PC-9 (cell line): ENCODE data around the gene CCDC93. TPM values are rescaled to one million over a fixed set of nuclear protein-coding genes. Genes with fewer than 3 reads are reported as not detected.

Experiments used
- BruUV-seq: library from RNA; stranded (reverse); fragments of 400-500 nt; replicated peaks from 2 replicates; lab custom pipeline; 2021; lab: Mats Ljungman, UMichigan
- CTCF ChIA-PET: fragments of 300-600 bp; sonication (Branson Sonifier 250); formaldehyde crosslinking; loops from one replicate; lab custom pipeline; 2022; ENCODE audit warnings: antibody characterized with exemption; lab: Charles Lee
- POLR2A ChIA-PET: fragments of 300-600 bp; sonication (Branson Sonifier 250); formaldehyde crosslinking; loops from one replicate; lab custom pipeline; 2022; ENCODE audit warnings: antibody characterized with exemption; ENCODE audit not compliant: unreplicated experiment; lab: Charles Lee
- DNase-seq, 2 experiments: peaks; one replicate each; pipeline versions ENCODE4 v3.0.0 to v3.0.0-alpha.2; 2015 to 2022; ENCODE audit warnings: mixed read lengths in 1 of 2
- H2AFZ ChIP-seq: fragments of 200-600 bp; sonication (generic); 2 replicates; pipeline ENCODE4 v1.8.1; 2017; ENCODE audit warnings: antibody characterized with exemption
- H3F3A ChIP-seq: fragments of 200-600 bp; sonication (generic); 2 replicates; pipeline ENCODE4 v1.8.1; 2017; ENCODE audit warnings: antibody characterized with exemption, mild to moderate bottlenecking, low read depth; ENCODE audit not compliant: insufficient read depth
- H3K27ac ChIP-seq: fragments of 200-600 bp; sonication (generic); 2 replicates; pipeline ENCODE4 v1.6.1; 2016; ENCODE audit warnings: mixed run types
- H3K27me3 ChIP-seq: fragments of 200-600 bp; sonication (generic); 2 replicates; pipeline ENCODE4 v1.6.1; 2016; ENCODE audit warnings: low read depth, mixed run types; ENCODE audit not compliant: insufficient read depth
- H3K36me3 ChIP-seq: fragments of 200-600 bp; sonication (generic); 2 replicates; pipeline ENCODE4 v1.6.1; 2016; ENCODE audit warnings: low read depth, mixed run types
- H3K4me1 ChIP-seq: fragments of 200-600 bp; sonication (generic); replicated peaks from 2 replicates; pipeline ENCODE4 v1.6.1; 2016; ENCODE audit warnings: mixed run types; ENCODE audit not compliant: insufficient read depth
- H3K4me2 ChIP-seq: fragments of 200-600 bp; sonication (generic); 2 replicates; pipeline ENCODE4 v1.6.1; 2017; ENCODE audit warnings: mixed run types
- H3K4me3 ChIP-seq: fragments of 200-600 bp; sonication (generic); 2 replicates; pipeline ENCODE4 v1.6.1; 2016; ENCODE audit warnings: mixed run types
- H3K79me2 ChIP-seq: fragments of 200-600 bp; sonication (generic); 2 replicates; pipeline ENCODE4 v1.6.1; 2017; ENCODE audit warnings: low read depth, mixed run types
- H3K9me2 ChIP-seq: fragments of 200-600 bp; sonication (generic); 2 replicates; pipeline ENCODE4 v1.8.1; 2017; ENCODE audit warnings: mild to moderate bottlenecking; ENCODE audit not compliant: insufficient read depth
- H3K9me3 ChIP-seq: fragments of 200-600 bp; sonication (generic); 2 replicates; pipeline ENCODE4 v1.8.1; 2016; ENCODE audit warnings: low read depth; ENCODE audit not compliant: insufficient read depth
- H4K20me1 ChIP-seq: fragments of 200-600 bp; sonication (generic); 2 replicates; pipeline ENCODE4 v1.8.1; 2017; ENCODE audit not compliant: insufficient read depth
- CTCF ChIP-seq: fragments of 200-600 bp; sonication (generic); conservative IDR thresholded peaks from 2 replicates; pipeline ENCODE4 v1.6.1; 2017; ENCODE audit warnings: mixed run types, antibody characterized with exemption, mild to moderate bottlenecking, moderate library complexity
- EZH2 ChIP-seq: fragments of 200-600 bp; sonication (generic); IDR thresholded peaks from 2 replicates; pipeline ENCODE4 v1.8.0; 2017; ENCODE audit warnings: antibody characterized with exemption, low read depth
- intact Hi-C: fragments of 100-400 bp; cut with micrococcal nuclease; formaldehyde crosslinking; loops from one replicate; pipeline ENCODE4 v1.10.0; 2022; ENCODE audit not compliant: unreplicated experiment
- total RNA-seq: library from RNA; stranded (reverse); gene quantifications from 2 replicates; pipeline ENCODE4 v1.2.3, GENCODE V29; 2021

The CCDC93 gene
- total RNA-seq, 1 experiment from 2014 or later: 31.3 TPM

GRCh38 chr2:118051826-118052358 lies 38.0 kb upstream of the CCDC93 start:
- TF ChIP-seq EZH2 (no peak), CTCF (no peak)
- intact Hi-C loops: no loop called here
- DNase-seq: no peak
- Histone ChIP-seq H3K4me3 (no peak overlapping the region), H2AFZ (no peak overlapping the region), H4K20me1 (no peaks in the 10 kb centered on the region), H3K4me2 (no peak overlapping the region), H3K27me3 (no peaks in the 10 kb centered on the region), H3F3A (peaks cover 17% of the 10 kb centered on the region), H3K27ac (no peak overlapping the region), H3K9me2 (no peaks in the 10 kb centered on the region), H3K36me3 (no peaks in the 10 kb centered on the region), H3K79me2 (no peaks in the 10 kb centered on the region), H3K4me1 (peaks cover 40% of the 10 kb centered on the region), H3K9me3 (no peaks in the 10 kb centered on the region)
- POLR2A ChIA-PET: interaction anchor here (0.5 kb wide), 1 partner anchor 36 kb away, joined by 4 read pairs; the partner anchor contains the start of gene INSIG2
- CTCF ChIA-PET: no interaction called here
- BruUV-seq: no TSS peak

DNA sequence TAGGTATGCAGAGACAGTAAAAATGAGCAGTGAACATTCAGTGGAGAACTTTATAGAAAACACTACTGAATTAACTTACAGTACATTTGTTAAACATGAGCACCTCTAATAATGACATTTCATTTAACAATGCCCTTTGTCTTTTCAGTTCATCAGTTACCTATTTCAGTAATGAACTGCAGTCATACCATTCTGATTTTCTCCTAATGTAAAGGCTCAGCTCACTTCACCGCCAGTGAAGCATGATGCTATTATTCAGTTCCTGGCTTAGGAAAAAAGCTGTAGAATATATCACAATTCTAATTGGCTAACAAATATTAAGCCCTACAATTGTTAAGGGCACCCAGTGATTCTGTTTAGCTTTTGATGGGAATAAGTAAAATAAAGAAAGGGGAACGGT lies 37.1 kb upstream of the CCDC93 start:
- DNase-seq: peak in 1 of 2 experiments; percentile 12
- POLR2A ChIA-PET: no interaction called here
- intact Hi-C loops: no loop called here
- no TSS peak for BruUV-seq
- no peaks in the 10 kb centered on the region for H3K9me2 ChIP-seq
- H3K27me3 ChIP-seq: no peaks in the 10 kb centered on the region
- no peaks in the 10 kb centered on the region for H3K79me2 ChIP-seq
- H3K9me3 ChIP-seq: no peaks in the 10 kb centered on the region
- H3K4me3 ChIP-seq: no peak overlapping the region
- TF ChIP-seq EZH2 (no peak), CTCF (no peak)
- peaks cover 19% of the 10 kb centered on the region for H3F3A ChIP-seq
- no peak overlapping the region for H3K27ac ChIP-seq
- H2AFZ ChIP-seq: no peak overlapping the region
- CTCF ChIA-PET: no interaction called here
- peaks cover 46% of the 10 kb centered on the region for H3K4me1 ChIP-seq
- no peaks in the 10 kb centered on the region for H4K20me1 ChIP-seq
- no peak overlapping the region for H3K4me2 ChIP-seq
- no peaks in the 10 kb centered on the region for H3K36me3 ChIP-seq

DNA sequence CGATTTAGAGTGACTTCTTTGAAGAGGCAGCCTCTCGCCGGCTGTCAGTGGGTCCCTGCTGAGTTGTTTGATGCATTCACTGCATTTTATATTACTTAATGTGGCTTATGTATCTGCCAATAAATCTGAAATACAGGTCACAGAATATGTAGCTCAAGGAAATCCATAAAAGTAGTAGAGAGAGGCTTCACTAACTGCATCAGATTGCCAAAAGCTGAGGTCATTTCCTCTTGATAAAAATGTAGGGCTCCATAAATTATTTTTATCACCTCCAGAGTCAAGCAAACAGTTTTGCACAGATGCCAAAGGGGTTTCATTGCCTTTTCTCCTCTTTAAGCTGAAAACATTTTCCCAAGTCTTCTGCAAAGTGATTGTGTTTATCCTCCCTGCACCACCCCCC lies 36.5 kb upstream of the CCDC93 start:
- TF ChIP-seq CTCF: no peak
- TF ChIP-seq EZH2: no peak
- peaks cover 19% of the 10 kb centered on the region for H3F3A ChIP-seq
- H2AFZ ChIP-seq: no peak overlapping the region

More for the DNA sequence above, 36.5 kb upstream of the CCDC93 start:
- H3K27me3 ChIP-seq: no peaks in the 10 kb centered on the region
- no peaks in the 10 kb centered on the region for H4K20me1 ChIP-seq
- no peaks in the 10 kb centered on the region for H3K9me3 ChIP-seq
- H3K36me3 ChIP-seq: no peaks in the 10 kb centered on the region
- no peak overlapping the region for H3K27ac ChIP-seq
- DNase-seq: peak in 1 of 2 experiments; percentile 33
- H3K9me2 ChIP-seq: no peaks in the 10 kb centered on the region
- no peaks in the 10 kb centered on the region for H3K79me2 ChIP-seq
- CTCF ChIA-PET: no interaction called here
- peaks cover 46% of the 10 kb centered on the region for H3K4me1 ChIP-seq
- no peak overlapping the region for H3K4me3 ChIP-seq
- POLR2A ChIA-PET: no interaction called here
- no TSS peak for BruUV-seq
- intact Hi-C loops: no loop called here
- no peak overlapping the region for H3K4me2 ChIP-seq
